Measurements from ENCODE around the gene ATP10B. TPM values are rescaled to one million over a fixed set of nuclear protein-coding genes. Genes with fewer than 3 reads are reported as not detected.

ATP10B gene
- total and polyA plus RNA-seq, 2 experiments from 2014 or later = 2.7 to 5.1 TPM

- WGBS (ENCODE audit: low lambda C conversion rate, missing lambda C conversion rate) = 87% methylated on average over 3 of the region's 3 CpGs
- TF ChIP-seq EZH2phosphoT487 (IDR thresholded peaks at IDR 0.05; ENCODE audit: low read depth, severe bottlenecking, unreplicated experiment) (no peak), CTCF (IDR thresholded peaks at IDR 0.05; ENCODE audit: poor library complexity) (no peak), EZH2 (IDR thresholded peaks at IDR 0.05; ENCODE audit: borderline replicate concordance) (no peak)
- no peaks in the 10 kb centered on the region for H3K36me3 ChIP-seq (replicated peaks; ENCODE audit: insufficient read depth, low read depth)
- no peaks in the 10 kb centered on the region for H3K9me2 ChIP-seq (replicated peaks; ENCODE audit: insufficient read depth)
- H3K9me3 ChIP-seq (ENCODE audit: low read depth) = no peaks in the 10 kb centered on the region
- no peak overlapping the region for H3K4me3 ChIP-seq
- H2AFZ ChIP-seq = no peak overlapping the region
- no peaks in the 10 kb centered on the region for H4K20me1 ChIP-seq (ENCODE audit: insufficient read depth, poor library complexity, severe bottlenecking)
- no peaks in the 10 kb centered on the region for H3K79me2 ChIP-seq
- no peak for DNase-seq (ENCODE audit: low spot score)
- H3K4me2 ChIP-seq = no peak overlapping the region
- H3K27me3 ChIP-seq = no peaks in the 10 kb centered on the region
- H3K27ac ChIP-seq = no peak overlapping the region
- H3K4me1 ChIP-seq (ENCODE audit: insufficient read depth) = no peaks in the 10 kb centered on the region
Observed at GRCh38 chr5:160846642-160847041, 5.4 kb downstream of the ATP10B start.

- H3K36me3 ChIP-seq (replicated peaks; ENCODE audit: insufficient read depth, low read depth) = no peaks in the 10 kb centered on the region
- H2AFZ ChIP-seq = no peak overlapping the region
- H3K27me3 ChIP-seq = no peaks in the 10 kb centered on the region
- DNase-seq (ENCODE audit: low spot score) = no peak
- H3K79me2 ChIP-seq = no peaks in the 10 kb centered on the region
- TF ChIP-seq EZH2phosphoT487 (IDR thresholded peaks at IDR 0.05; ENCODE audit: low read depth, severe bottlenecking, unreplicated experiment) (no peak), EZH2 (IDR thresholded peaks at IDR 0.05; ENCODE audit: borderline replicate concordance) (no peak), CTCF (IDR thresholded peaks at IDR 0.05; ENCODE audit: poor library complexity) (no peak)
- no peaks in the 10 kb centered on the region for H3K9me2 ChIP-seq (replicated peaks; ENCODE audit: insufficient read depth)
- WGBS (ENCODE audit: low lambda C conversion rate, missing lambda C conversion rate) = 89% methylated on average over 2 of the region's 2 CpGs
- H3K4me1 ChIP-seq (ENCODE audit: insufficient read depth) = no peaks in the 10 kb centered on the region
- H3K4me2 ChIP-seq = no peak overlapping the region
- H4K20me1 ChIP-seq (ENCODE audit: insufficient read depth, poor library complexity, severe bottlenecking) = no peaks in the 10 kb centered on the region
- no peak overlapping the region for H3K4me3 ChIP-seq
- H3K9me3 ChIP-seq (ENCODE audit: low read depth) = no peaks in the 10 kb centered on the region
- no peak overlapping the region for H3K27ac ChIP-seq
Observed at GRCh38 chr5:160844177-160844576, 7.8 kb downstream of the ATP10B start.

- Histone ChIP-seq H3K36me3 (replicated peaks; ENCODE audit: insufficient read depth, low read depth) (no peaks in the 10 kb centered on the region), H3K4me2 (no peak overlapping the region), H3K4me1 (ENCODE audit: insufficient read depth) (no peaks in the 10 kb centered on the region), H3K79me2 (no peaks in the 10 kb centered on the region), H2AFZ (no peak overlapping the region), H3K27ac (no peak overlapping the region), H3K9me2 (replicated peaks; ENCODE audit: insufficient read depth) (no peaks in the 10 kb centered on the region), H3K27me3 (no peaks in the 10 kb centered on the region), H3K4me3 (no peak overlapping the region), H3K9me3 (ENCODE audit: low read depth) (peaks cover 2% of the 10 kb centered on the region), H4K20me1 (ENCODE audit: insufficient read depth, poor library complexity, severe bottlenecking) (no peaks in the 10 kb centered on the region)
- no peak for DNase-seq (ENCODE audit: low spot score)
- WGBS (ENCODE audit: low lambda C conversion rate, missing lambda C conversion rate) = 35% methylated on average over 2 of the region's 2 CpGs
- TF ChIP-seq EZH2phosphoT487 (IDR thresholded peaks at IDR 0.05; ENCODE audit: low read depth, severe bottlenecking, unreplicated experiment) = no peak
- no peak for TF ChIP-seq CTCF (IDR thresholded peaks at IDR 0.05; ENCODE audit: poor library complexity)
- TF ChIP-seq EZH2 (IDR thresholded peaks at IDR 0.05; ENCODE audit: borderline replicate concordance) = no peak
Observed at GRCh38 chr5:160843240-160843639, 8.8 kb downstream of the ATP10B start.

Measured in hepatocyte (in vitro differentiated cells).